OCI-LY1 (cell line): ENCODE data around the gene SUPT4H1.

Source experiments
- H2AFZ ChIP-seq: fragments of 200-600 bp; sonication (generic), shearing (Covaris generic); 2 replicates; pipeline ENCODE4 v1.6.0; 2014; ENCODE audit warnings: antibody characterized with exemption, mild to moderate bottlenecking, low read length
- H3F3A ChIP-seq: fragments of 200-600 bp; sonication (generic), shearing (Covaris generic); 2 replicates; pipeline ENCODE4 v1.6.0; 2014; ENCODE audit warnings: mild to moderate bottlenecking, antibody characterized with exemption, low read length, moderate library complexity; ENCODE audit not compliant: insufficient read depth
- H3K27ac ChIP-seq: fragments of 200-600 bp; sonication (generic); 2 replicates; pipeline ENCODE4 v1.5.1; 2014; ENCODE audit warnings: low read length, mixed run types, mild to moderate bottlenecking, low read depth; ENCODE audit not compliant: poor library complexity, severe bottlenecking
- H3K27me3 ChIP-seq: fragments of 200-600 bp; sonication (generic); 2 replicates; pipeline ENCODE4 v1.6.0; 2014; ENCODE audit warnings: antibody characterized with exemption, mild to moderate bottlenecking, low read length, moderate library complexity; ENCODE audit not compliant: insufficient read depth
- H3K36me3 ChIP-seq: fragments of 200-600 bp; sonication (generic); 2 replicates; pipeline ENCODE4 v1.6.1; 2014; ENCODE audit warnings: mild to moderate bottlenecking, antibody characterized with exemption, low read length, moderate library complexity, mixed read lengths; ENCODE audit not compliant: insufficient read depth
- H3K4me1 ChIP-seq: fragments of 200-600 bp; sonication (generic); 2 replicates; pipeline ENCODE4 v1.5.1; 2014; ENCODE audit warnings: mild to moderate bottlenecking, low read length, moderate library complexity; ENCODE audit not compliant: insufficient read depth, severe bottlenecking
- H3K4me2 ChIP-seq: fragments of 200-600 bp; sonication (generic), shearing (Covaris generic); 2 replicates; pipeline ENCODE4 v1.6.1; 2014; ENCODE audit warnings: low read length
- H3K4me3 ChIP-seq: fragments of 200-600 bp; sonication (generic); 2 replicates; pipeline ENCODE4 v1.5.1; 2014; ENCODE audit warnings: low read length, low read depth, mild to moderate bottlenecking, mixed read lengths; ENCODE audit not compliant: poor library complexity, severe bottlenecking
- H3K79me2 ChIP-seq: fragments of 200-600 bp; shearing (Covaris generic); 2 replicates; pipeline ENCODE4 v1.6.1; 2016; ENCODE audit warnings: mixed run types, low read length, mixed read lengths; ENCODE audit not compliant: insufficient read depth
- H3K9ac ChIP-seq: fragments of 200-600 bp; sonication (generic), shearing (Covaris generic); 2 replicates; pipeline ENCODE4 v1.6.1; 2014; ENCODE audit warnings: mild to moderate bottlenecking, low read length, mixed read lengths
- H3K9me2 ChIP-seq: fragments of 200-600 bp; sonication (generic), shearing (Covaris generic); 2 replicates; pipeline ENCODE4 v1.6.1; 2014; ENCODE audit warnings: low read depth, mild to moderate bottlenecking, low read length, mixed read lengths
- H3K9me3 ChIP-seq: fragments of 200-600 bp; shearing (Covaris generic); 2 replicates; pipeline ENCODE4 v1.6.1; 2014; ENCODE audit warnings: low read length, mixed read lengths
- H4K20me1 ChIP-seq: fragments of 200-600 bp; sonication (generic), shearing (Covaris generic); 2 replicates; pipeline ENCODE4 v1.6.0; 2016; ENCODE audit warnings: mild to moderate bottlenecking, low read length; ENCODE audit not compliant: insufficient read depth
- EZH2 ChIP-seq: fragments of 200-600 bp; sonication (generic), shearing (Covaris generic); IDR thresholded peaks from 2 replicates; pipeline ENCODE4 v1.8.0; 2017; ENCODE audit warnings: borderline replicate concordance, mixed run types, mild to moderate bottlenecking, antibody characterized with exemption, low read length, moderate library complexity, mixed read lengths
- TF ChIP-seq, protein P1 (sequence below): fragments of 200-600 bp; sonication (generic), shearing (Covaris generic); IDR thresholded peaks from 2 replicates; pipeline ENCODE4 v1.5.1; 2017; ENCODE audit warnings: mild to moderate bottlenecking, antibody characterized with exemption, low read length, moderate library complexity, mixed read lengths

SUPT4H1 gene

DNA sequence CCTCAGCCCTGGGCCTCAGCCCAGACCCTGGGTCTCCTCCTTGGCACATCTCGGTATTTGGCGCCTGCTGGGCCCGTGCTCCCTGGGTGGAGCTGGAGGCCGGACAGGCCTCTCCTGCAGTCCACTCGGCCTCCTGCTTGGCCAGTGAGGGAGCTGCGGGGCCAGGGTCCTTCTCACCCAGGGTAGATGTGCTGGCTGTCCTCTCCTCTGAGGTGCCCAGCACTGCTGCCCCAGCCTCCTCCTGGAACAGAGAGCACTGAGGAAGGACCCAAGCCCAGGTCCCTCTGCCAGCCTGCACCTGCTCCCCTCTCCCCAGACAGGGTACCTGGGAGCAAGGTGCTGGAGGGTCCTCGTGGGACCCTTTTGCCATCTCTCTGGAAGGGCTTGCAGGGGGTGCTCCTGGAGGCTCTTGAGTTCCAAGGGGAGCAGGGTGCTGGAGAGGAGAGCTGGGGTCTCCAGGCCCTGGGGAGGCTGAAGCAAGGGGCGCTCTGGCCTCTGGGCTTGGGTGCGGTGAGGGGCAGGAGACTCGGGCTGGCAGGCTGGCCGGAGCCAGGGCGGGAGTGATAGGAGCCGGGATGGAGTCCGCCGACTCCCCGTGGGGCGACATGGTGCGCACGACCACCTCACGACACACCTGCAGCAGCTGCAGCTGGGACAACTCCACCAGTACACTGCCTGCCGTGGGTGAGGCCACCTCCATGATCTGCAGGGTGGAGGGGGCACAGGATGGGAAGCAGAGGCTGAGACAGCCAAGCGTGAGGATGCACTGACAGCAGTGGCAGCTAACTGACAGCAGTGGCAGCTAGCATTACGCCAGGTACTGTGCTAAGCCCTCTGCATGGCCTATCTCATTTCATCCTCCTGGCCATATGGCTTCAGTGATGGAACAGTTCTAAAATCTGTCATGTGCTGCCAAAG is 41.2 kb downstream of the SUPT4H1 start:
- Histone ChIP-seq H3K27me3 (no peaks in the 10 kb centered on the region), H4K20me1 (no peaks in the 10 kb centered on the region), H3K9me3 (no peaks in the 10 kb centered on the region), H3K9me2 (no peaks in the 10 kb centered on the region), H2AFZ (no peak overlapping the region), H3K27ac (no peak overlapping the region), H3K36me3 (peaks cover 26% of the 10 kb centered on the region; the same call in 1 of the 2 replicates), H3K4me2 (no peak overlapping the region), H3K4me3 (no peak overlapping the region), H3K9ac (no peak overlapping the region), H3F3A (no peaks in the 10 kb centered on the region), H3K4me1 (no peaks in the 10 kb centered on the region), H3K79me2 (no peaks in the 10 kb centered on the region)
- TF ChIP-seq EZH2 = no peak
- TF ChIP-seq, protein P1, sequence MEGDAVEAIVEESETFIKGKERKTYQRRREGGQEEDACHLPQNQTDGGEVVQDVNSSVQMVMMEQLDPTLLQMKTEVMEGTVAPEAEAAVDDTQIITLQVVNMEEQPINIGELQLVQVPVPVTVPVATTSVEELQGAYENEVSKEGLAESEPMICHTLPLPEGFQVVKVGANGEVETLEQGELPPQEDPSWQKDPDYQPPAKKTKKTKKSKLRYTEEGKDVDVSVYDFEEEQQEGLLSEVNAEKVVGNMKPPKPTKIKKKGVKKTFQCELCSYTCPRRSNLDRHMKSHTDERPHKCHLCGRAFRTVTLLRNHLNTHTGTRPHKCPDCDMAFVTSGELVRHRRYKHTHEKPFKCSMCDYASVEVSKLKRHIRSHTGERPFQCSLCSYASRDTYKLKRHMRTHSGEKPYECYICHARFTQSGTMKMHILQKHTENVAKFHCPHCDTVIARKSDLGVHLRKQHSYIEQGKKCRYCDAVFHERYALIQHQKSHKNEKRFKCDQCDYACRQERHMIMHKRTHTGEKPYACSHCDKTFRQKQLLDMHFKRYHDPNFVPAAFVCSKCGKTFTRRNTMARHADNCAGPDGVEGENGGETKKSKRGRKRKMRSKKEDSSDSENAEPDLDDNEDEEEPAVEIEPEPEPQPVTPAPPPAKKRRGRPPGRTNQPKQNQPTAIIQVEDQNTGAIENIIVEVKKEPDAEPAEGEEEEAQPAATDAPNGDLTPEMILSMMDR = no peak

DNA sequence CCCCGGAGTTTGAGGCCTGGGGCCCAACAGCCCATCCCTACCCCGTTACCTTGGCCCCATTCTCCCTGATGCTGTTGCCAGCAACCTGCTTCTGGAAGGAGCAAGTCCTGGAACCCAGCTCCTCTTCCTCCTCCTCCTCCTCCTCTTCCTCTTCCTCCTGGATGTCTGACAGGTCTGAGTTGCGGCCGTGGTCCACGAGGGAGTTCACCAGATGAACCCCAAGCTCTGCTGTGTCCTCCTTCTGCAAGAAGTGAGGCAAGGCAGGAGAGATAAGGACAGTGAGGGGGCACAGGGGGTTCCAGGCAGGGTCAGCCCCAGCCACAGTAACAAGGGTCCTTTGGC is 42.1 kb downstream of the SUPT4H1 start:
- TF ChIP-seq, protein P1 = no peak
- TF ChIP-seq EZH2 = no peak
- Histone ChIP-seq H3K4me2 (no peak overlapping the region), H3K27me3 (no peaks in the 10 kb centered on the region), H3K79me2 (no peaks in the 10 kb centered on the region), H4K20me1 (no peaks in the 10 kb centered on the region), H2AFZ (no peak overlapping the region), H3K4me1 (no peaks in the 10 kb centered on the region), H3K4me3 (no peak overlapping the region), H3K36me3 (peaks cover 20% of the 10 kb centered on the region; the same call in 1 of the 2 replicates), H3K9me3 (no peaks in the 10 kb centered on the region), H3F3A (no peaks in the 10 kb centered on the region), H3K9me2 (no peaks in the 10 kb centered on the region), H3K27ac (no peak overlapping the region), H3K9ac (no peak overlapping the region)

GRCh38 chr17:58308985-58309917 is 42.8 kb downstream of the SUPT4H1 start:
- H3K27me3 ChIP-seq = no peaks in the 10 kb centered on the region
- no peaks in the 10 kb centered on the region for H3K9me3 ChIP-seq
- H3K4me2 ChIP-seq = no peak overlapping the region
- H3K79me2 ChIP-seq = no peaks in the 10 kb centered on the region
- H3K27ac ChIP-seq = no peak overlapping the region
- TF ChIP-seq, protein P1 = no peak
- TF ChIP-seq EZH2 = no peak
- H3K9ac ChIP-seq = no peak overlapping the region
- no peaks in the 10 kb centered on the region for H4K20me1 ChIP-seq
- peaks cover 20% of the 10 kb centered on the region; the same call in 1 of the 2 replicates for H3K36me3 ChIP-seq
- no peak overlapping the region for H2AFZ ChIP-seq
- no peaks in the 10 kb centered on the region for H3K9me2 ChIP-seq
- no peak overlapping the region for H3K4me3 ChIP-seq
- H3F3A ChIP-seq = no peaks in the 10 kb centered on the region
- H3K4me1 ChIP-seq = no peaks in the 10 kb centered on the region
